Activated B cell treated with CpG ODN at 0.5 μM for 24 hours (primary cell): Measurements from ENCODE around the gene GKN2. TPM values are rescaled to one million over a fixed set of nuclear protein-coding genes. Genes with fewer than 3 reads are reported as not detected.
A peak's percentile ranks its signal among the peaks of the same experiment; 100 is the strongest.

ENCODE experiments used
- ATAC-seq: fragments of 200-7000 bp; cut with Tn5 transposase; one replicate; pipeline ENCODE4 v1.10.0; 2021; ENCODE audit warnings: low read depth, mild to moderate bottlenecking, moderate library complexity
- CTCF ChIA-PET: fragments of 350-600 bp; sonication (Branson Sonifier 250); formaldehyde crosslinking; loops from one replicate; lab custom pipeline; 2021; ENCODE audit warnings: antibody characterized with exemption; lab: Charles Lee
- POLR2A ChIA-PET: fragments of 350-600 bp; sonication (Branson Sonifier 250); formaldehyde crosslinking; loops from one replicate; lab custom pipeline; 2021; ENCODE audit warnings: antibody characterized with exemption; lab: Charles Lee
- DNase-seq: peaks from one replicate; pipeline ENCODE4 v3.0.0; 2022
- H3K27ac Mint-ChIP-seq: one replicate; pipeline ENCODE4 v1.8.0; 2020; ENCODE audit warnings: mixed read lengths
- H3K27me3 Mint-ChIP-seq: one replicate; pipeline ENCODE4 v1.8.0; 2021; ENCODE audit warnings: mixed read lengths
- H3K36me3 Mint-ChIP-seq: one replicate; pipeline ENCODE4 v1.8.0; 2021; ENCODE audit warnings: low read depth, mixed read lengths
- H3K4me1 Mint-ChIP-seq: one replicate; pipeline ENCODE4 v1.8.0; 2021; ENCODE audit warnings: mixed read lengths
- H3K4me3 Mint-ChIP-seq: one replicate; pipeline ENCODE4 v1.8.0; 2020; ENCODE audit warnings: mild to moderate bottlenecking, mixed read lengths
- H3K9me3 Mint-ChIP-seq: one replicate; pipeline ENCODE4 v1.8.0; 2020; ENCODE audit warnings: mixed read lengths
- CTCF ChIP-seq: fragments of 200-600 bp; IDR thresholded peaks from one replicate; pipeline ENCODE4 v1.8.0; 2022; ENCODE audit warnings: antibody characterized with exemption, mild to moderate bottlenecking
- intact Hi-C: fragments of 100-400 bp; cut with micrococcal nuclease; formaldehyde crosslinking; loops from one replicate; pipeline ENCODE4 v1.15.1; 2024
- total RNA-seq: library from RNA; stranded (reverse); gene quantifications from 2 replicates; pipeline ENCODE4 v1.2.3, GENCODE V29; 2022

The GKN2 gene
- total RNA-seq, 1 donor from 2014 or later = not detected

GRCh38 chr2:68912111-68912510 lies 40.6 kb downstream of the GKN2 start:
- CTCF ChIA-PET = interaction anchor here (1.0 to 1.7 kb wide), 4 partner anchors 70 to 424 kb away, joined by 3 to 10 read pairs (median 4); no protein-coding TSS in a partner anchor

GRCh38 chr2:68911709-68912108 lies 41.0 kb downstream of the GKN2 start:
- intact Hi-C loops = no loop called here
- ChIA-PET POLR2A (interaction anchor here (0.8 kb wide), 1 partner anchor 122 kb away, joined by 3 read pairs; no protein-coding TSS in a partner anchor), CTCF (interaction anchor here (1.0 to 1.7 kb wide), 4 partner anchors 70 to 424 kb away, joined by 3 to 10 read pairs (median 4); no protein-coding TSS in a partner anchor)
- TF ChIP-seq CTCF = no peak
- Mint-ChIP-seq H3K27ac (no peak overlapping the region), H3K36me3 (no peaks in the 10 kb centered on the region), H3K27me3 (no peaks in the 10 kb centered on the region), H3K9me3 (no peaks in the 10 kb centered on the region), H3K4me1 (peaks cover 28% of the 10 kb centered on the region), H3K4me3 (no peak overlapping the region)
- no peak for DNase-seq
- ATAC-seq = no peak

More at GRCh38 chr2:68912111-68912510, 40.6 kb downstream of the GKN2 start:
- no peak for DNase-seq
- Mint-ChIP-seq H3K36me3 (no peaks in the 10 kb centered on the region), H3K9me3 (no peaks in the 10 kb centered on the region), H3K4me3 (no peak overlapping the region), H3K27me3 (no peaks in the 10 kb centered on the region), H3K4me1 (peaks cover 27% of the 10 kb centered on the region), H3K27ac (no peak overlapping the region)
- ATAC-seq = no peak
- POLR2A ChIA-PET = interaction anchor here (0.8 kb wide), 1 partner anchor 123 kb away, joined by 3 read pairs; no protein-coding TSS in a partner anchor
- TF ChIP-seq CTCF = no peak
- intact Hi-C loops = no loop called here

GRCh38 chr2:68911246-68911645 lies 41.4 kb downstream of the GKN2 start:
- TF ChIP-seq CTCF = no peak
- no peaks in the 10 kb centered on the region for H3K36me3 Mint-ChIP-seq
- ChIA-PET CTCF (interaction anchor here (1.0 to 1.3 kb wide), 3 partner anchors 69 to 202 kb away, joined by 3 to 10 read pairs (median 4); no protein-coding TSS in a partner anchor), POLR2A (no interaction called here)
- H3K27me3 Mint-ChIP-seq = no peaks in the 10 kb centered on the region
- DNase-seq = no peak
- intact Hi-C loops = no loop called here
- H3K9me3 Mint-ChIP-seq = no peaks in the 10 kb centered on the region
- H3K4me1 Mint-ChIP-seq = peaks cover 32% of the 10 kb centered on the region
- no peak overlapping the region for H3K4me3 Mint-ChIP-seq
- ATAC-seq = no peak
- no peak overlapping the region for H3K27ac Mint-ChIP-seq

GRCh38 chr2:68909793-68910674 lies 42.7 kb downstream of the GKN2 start:
- DNase-seq (peak; percentile 45), ATAC-seq (peak; percentile 58)
- no peak for TF ChIP-seq CTCF
- H3K9me3 Mint-ChIP-seq = no peaks in the 10 kb centered on the region
- POLR2A ChIA-PET = interaction anchor here (0.7 to 4.3 kb wide), 10 partner anchors 77 to 443 kb away, joined by 3 to 119 read pairs (median 12); partner anchors contain the start of genes APLF and FBXO48
- intact Hi-C loops = loop anchor here (1.0 to 5.0 kb wide), 8 partner anchors 77 to 658 kb away; partner anchors contain the start of genes PLEK and PPP3R1
- no peak overlapping the region for H3K4me3 Mint-ChIP-seq
- H3K27me3 Mint-ChIP-seq = no peaks in the 10 kb centered on the region
- CTCF ChIA-PET = interaction anchor here (0.6 to 5.0 kb wide), 23 partner anchors 13 to 444 kb away, joined by 3 to 72 read pairs (median 4); partner anchors contain the start of genes APLF and FBXO48
- H3K4me1 Mint-ChIP-seq = peaks cover 34% of the 10 kb centered on the region
- H3K27ac Mint-ChIP-seq = peak overlapping the region; percentile 60
- no peaks in the 10 kb centered on the region for H3K36me3 Mint-ChIP-seq
